ENCODE data around the gene VAC14.

DNA sequence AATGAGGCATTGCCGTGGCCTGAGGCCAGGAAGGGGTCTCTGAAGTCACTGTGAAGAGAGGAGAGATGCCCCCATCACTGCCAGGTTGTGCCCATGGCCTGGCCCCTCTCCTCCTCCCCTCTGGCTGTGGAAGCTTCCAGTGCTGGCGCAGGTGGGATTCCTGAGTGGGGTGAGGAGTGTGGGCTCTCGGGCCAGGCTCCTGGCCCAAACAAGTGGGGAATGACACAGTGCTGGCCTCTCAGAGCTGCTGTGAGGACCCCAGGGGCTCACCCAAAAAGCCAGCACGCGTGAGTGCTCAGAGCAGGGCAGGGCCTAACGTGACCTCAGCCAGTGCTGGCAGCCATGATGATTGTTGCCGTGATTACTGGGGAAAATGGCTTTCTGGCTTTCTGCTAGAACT, 61.6 kb downstream of the VAC14 start:
- TF ChIP-seq EZH2phosphoT487 (IDR thresholded peaks at IDR 0.05; ENCODE audit: borderline replicate concordance, low read depth) = no peak
- TF ChIP-seq, protein P1, sequence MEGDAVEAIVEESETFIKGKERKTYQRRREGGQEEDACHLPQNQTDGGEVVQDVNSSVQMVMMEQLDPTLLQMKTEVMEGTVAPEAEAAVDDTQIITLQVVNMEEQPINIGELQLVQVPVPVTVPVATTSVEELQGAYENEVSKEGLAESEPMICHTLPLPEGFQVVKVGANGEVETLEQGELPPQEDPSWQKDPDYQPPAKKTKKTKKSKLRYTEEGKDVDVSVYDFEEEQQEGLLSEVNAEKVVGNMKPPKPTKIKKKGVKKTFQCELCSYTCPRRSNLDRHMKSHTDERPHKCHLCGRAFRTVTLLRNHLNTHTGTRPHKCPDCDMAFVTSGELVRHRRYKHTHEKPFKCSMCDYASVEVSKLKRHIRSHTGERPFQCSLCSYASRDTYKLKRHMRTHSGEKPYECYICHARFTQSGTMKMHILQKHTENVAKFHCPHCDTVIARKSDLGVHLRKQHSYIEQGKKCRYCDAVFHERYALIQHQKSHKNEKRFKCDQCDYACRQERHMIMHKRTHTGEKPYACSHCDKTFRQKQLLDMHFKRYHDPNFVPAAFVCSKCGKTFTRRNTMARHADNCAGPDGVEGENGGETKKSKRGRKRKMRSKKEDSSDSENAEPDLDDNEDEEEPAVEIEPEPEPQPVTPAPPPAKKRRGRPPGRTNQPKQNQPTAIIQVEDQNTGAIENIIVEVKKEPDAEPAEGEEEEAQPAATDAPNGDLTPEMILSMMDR (IDR thresholded peaks at IDR 0.05) = no peak
- TF ChIP-seq, protein P2, sequence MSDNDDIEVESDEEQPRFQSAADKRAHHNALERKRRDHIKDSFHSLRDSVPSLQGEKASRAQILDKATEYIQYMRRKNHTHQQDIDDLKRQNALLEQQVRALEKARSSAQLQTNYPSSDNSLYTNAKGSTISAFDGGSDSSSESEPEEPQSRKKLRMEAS (IDR thresholded peaks at IDR 0.05; ENCODE audit: low read depth) = no peak
- TF ChIP-seq TEAD4 (IDR thresholded peaks at IDR 0.05; ENCODE audit: borderline replicate concordance, insufficient read depth) = no peak
- no peak for TF ChIP-seq MEF2A (IDR thresholded peaks at IDR 0.05; ENCODE audit: borderline replicate concordance, low read depth)
- TF ChIP-seq, protein P3, sequence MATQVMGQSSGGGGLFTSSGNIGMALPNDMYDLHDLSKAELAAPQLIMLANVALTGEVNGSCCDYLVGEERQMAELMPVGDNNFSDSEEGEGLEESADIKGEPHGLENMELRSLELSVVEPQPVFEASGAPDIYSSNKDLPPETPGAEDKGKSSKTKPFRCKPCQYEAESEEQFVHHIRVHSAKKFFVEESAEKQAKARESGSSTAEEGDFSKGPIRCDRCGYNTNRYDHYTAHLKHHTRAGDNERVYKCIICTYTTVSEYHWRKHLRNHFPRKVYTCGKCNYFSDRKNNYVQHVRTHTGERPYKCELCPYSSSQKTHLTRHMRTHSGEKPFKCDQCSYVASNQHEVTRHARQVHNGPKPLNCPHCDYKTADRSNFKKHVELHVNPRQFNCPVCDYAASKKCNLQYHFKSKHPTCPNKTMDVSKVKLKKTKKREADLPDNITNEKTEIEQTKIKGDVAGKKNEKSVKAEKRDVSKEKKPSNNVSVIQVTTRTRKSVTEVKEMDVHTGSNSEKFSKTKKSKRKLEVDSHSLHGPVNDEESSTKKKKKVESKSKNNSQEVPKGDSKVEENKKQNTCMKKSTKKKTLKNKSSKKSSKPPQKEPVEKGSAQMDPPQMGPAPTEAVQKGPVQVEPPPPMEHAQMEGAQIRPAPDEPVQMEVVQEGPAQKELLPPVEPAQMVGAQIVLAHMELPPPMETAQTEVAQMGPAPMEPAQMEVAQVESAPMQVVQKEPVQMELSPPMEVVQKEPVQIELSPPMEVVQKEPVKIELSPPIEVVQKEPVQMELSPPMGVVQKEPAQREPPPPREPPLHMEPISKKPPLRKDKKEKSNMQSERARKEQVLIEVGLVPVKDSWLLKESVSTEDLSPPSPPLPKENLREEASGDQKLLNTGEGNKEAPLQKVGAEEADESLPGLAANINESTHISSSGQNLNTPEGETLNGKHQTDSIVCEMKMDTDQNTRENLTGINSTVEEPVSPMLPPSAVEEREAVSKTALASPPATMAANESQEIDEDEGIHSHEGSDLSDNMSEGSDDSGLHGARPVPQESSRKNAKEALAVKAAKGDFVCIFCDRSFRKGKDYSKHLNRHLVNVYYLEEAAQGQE (IDR thresholded peaks at IDR 0.05; ENCODE audit: low read depth, low read length) = no peak
- TF ChIP-seq TCF12 (IDR thresholded peaks at IDR 0.05) = no peak
- no peak for TF ChIP-seq SIN3A (IDR thresholded peaks at IDR 0.05; ENCODE audit: borderline replicate concordance, low read depth, low read length)
- TF ChIP-seq MXI1 (IDR thresholded peaks at IDR 0.05; ENCODE audit: low read depth, low read length) = no peak
- TF ChIP-seq RAD21 (IDR thresholded peaks at IDR 0.05; ENCODE audit: low read length) = no peak
- TF ChIP-seq JUND (IDR thresholded peaks at IDR 0.05) = no peak

Data from SK-N-SH (cell line).